Activated CD8-positive, alpha-beta T cell treated with anti-CD3 and anti-CD28 coated beads, Interleukin-2, amount 10 ng/mL, durations not matched to agents 7 days and 5 days (primary cell): ENCODE results near the gene HSPA4. TPM values are rescaled to one million over a fixed set of nuclear protein-coding genes. Genes with fewer than 3 reads are reported as not detected.

Experiments used
- ATAC-seq: fragments of 150-1000 bp; cut with Tn5 transposase; one replicate; pipeline ENCODE4 v1.10.0; 2021; ENCODE audit warnings: moderate library complexity
- CTCF ChIA-PET: fragments of 350-600 bp; sonication (Branson Sonifier 250); formaldehyde crosslinking; loops from one replicate; lab custom pipeline; 2021; ENCODE audit warnings: antibody characterized with exemption; lab: Charles Lee
- POLR2A ChIA-PET: fragments of 350-600 bp; sonication (Branson Sonifier 250); formaldehyde crosslinking; loops from one replicate; lab custom pipeline; 2021; ENCODE audit warnings: antibody characterized with exemption; lab: Charles Lee
- DNase-seq: peaks from one replicate; pipeline ENCODE4 v3.0.0-alpha.2; 2020
- H3K27ac Mint-ChIP-seq: one replicate; pipeline ENCODE4 v1.8.0; 2021; ENCODE audit warnings: mild to moderate bottlenecking, mixed read lengths
- H3K27me3 Mint-ChIP-seq: one replicate; pipeline ENCODE4 v1.8.0; 2021; ENCODE audit warnings: low read depth, mixed read lengths
- H3K36me3 Mint-ChIP-seq: one replicate; pipeline ENCODE4 v1.8.0; 2021; ENCODE audit warnings: low read depth, mixed read lengths
- H3K4me1 Mint-ChIP-seq: one replicate; pipeline ENCODE4 v1.8.0; 2021; ENCODE audit warnings: low read depth, mixed read lengths
- H3K4me3 Mint-ChIP-seq: one replicate; pipeline ENCODE4 v1.8.0; 2021; ENCODE audit warnings: mild to moderate bottlenecking, mixed read lengths
- H3K9me3 Mint-ChIP-seq: one replicate; pipeline ENCODE4 v1.8.0; 2022; ENCODE audit warnings: mixed read lengths; ENCODE audit not compliant: insufficient read depth
- total RNA-seq, 2 experiments: library from RNA; stranded (reverse); gene quantifications; one replicate each; pipeline ENCODE4 v1.2.3, GENCODE V29; 2021

HSPA4 gene
- total RNA-seq, 2 experiments from 2014 or later: 106 to 108 TPM

- DNase-seq (no peak), ATAC-seq (no peak)
- H3K27me3 Mint-ChIP-seq: no peaks in the 10 kb centered on the region
- POLR2A ChIA-PET: no interaction called here
- H3K9me3 Mint-ChIP-seq: no peaks in the 10 kb centered on the region
- no peaks in the 10 kb centered on the region for H3K36me3 Mint-ChIP-seq
- CTCF ChIA-PET: no interaction called here
- no peaks in the 10 kb centered on the region for H3K4me1 Mint-ChIP-seq
- no peak overlapping the region for H3K27ac Mint-ChIP-seq
- no peak overlapping the region for H3K4me3 Mint-ChIP-seq
Measured at GRCh38 chr5:133117166-133117911, 65.5 kb downstream of the HSPA4 start.

- Mint-ChIP-seq H3K27me3 (no peaks in the 10 kb centered on the region), H3K4me3 (no peak overlapping the region), H3K36me3 (no peaks in the 10 kb centered on the region), H3K4me1 (no peaks in the 10 kb centered on the region), H3K27ac (no peak overlapping the region), H3K9me3 (no peaks in the 10 kb centered on the region)
- ATAC-seq (no peak), DNase-seq (no peak)
- CTCF ChIA-PET: interaction anchor here (1.3 kb wide), 1 partner anchor 14 kb away, joined by 3 read pairs; no protein-coding TSS in a partner anchor
- POLR2A ChIA-PET: no interaction called here
Measured at GRCh38 chr5:133117912-133118445, 66.2 kb downstream of the HSPA4 start.

- no peak for ATAC-seq
- Mint-ChIP-seq H3K9me3 (no peaks in the 10 kb centered on the region), H3K27ac (no peak overlapping the region), H3K36me3 (no peaks in the 10 kb centered on the region), H3K4me3 (no peak overlapping the region), H3K4me1 (no peaks in the 10 kb centered on the region), H3K27me3 (no peaks in the 10 kb centered on the region)
- POLR2A ChIA-PET: no interaction called here
- CTCF ChIA-PET: interaction anchor here (1.3 kb wide), 1 partner anchor 15 kb away, joined by 3 read pairs; no protein-coding TSS in a partner anchor
- DNase-seq: no peak
Measured at GRCh38 chr5:133118741-133119140, 66.9 kb downstream of the HSPA4 start.

- ChIA-PET CTCF (interaction anchor here (1.3 kb wide), 1 partner anchor 15 kb away, joined by 3 read pairs; no protein-coding TSS in a partner anchor), POLR2A (no interaction called here)
- DNase-seq (no peak), ATAC-seq (no peak)
- no peak overlapping the region for H3K27ac Mint-ChIP-seq
- no peaks in the 10 kb centered on the region for H3K36me3 Mint-ChIP-seq
- no peaks in the 10 kb centered on the region for H3K27me3 Mint-ChIP-seq
- H3K4me3 Mint-ChIP-seq: no peak overlapping the region
- no peaks in the 10 kb centered on the region for H3K4me1 Mint-ChIP-seq
- H3K9me3 Mint-ChIP-seq: no peaks in the 10 kb centered on the region
Measured at GRCh38 chr5:133119233-133119711, 67.5 kb downstream of the HSPA4 start.

GRCh38 chr5:133120156-133120750, 68.4 kb downstream of the HSPA4 start:
- POLR2A ChIA-PET: no interaction called here
- Mint-ChIP-seq H3K27ac (no peak overlapping the region), H3K36me3 (no peaks in the 10 kb centered on the region), H3K27me3 (no peaks in the 10 kb centered on the region), H3K9me3 (no peaks in the 10 kb centered on the region), H3K4me1 (no peaks in the 10 kb centered on the region), H3K4me3 (no peak overlapping the region)
- DNase-seq (no peak), ATAC-seq (no peak)
- CTCF ChIA-PET: interaction anchor here (1.4 kb wide), 1 partner anchor 9 kb away, joined by 4 read pairs; no protein-coding TSS in a partner anchor

GRCh38 chr5:133121080-133121479, 69.3 kb downstream of the HSPA4 start:
- Mint-ChIP-seq H3K9me3 (no peaks in the 10 kb centered on the region), H3K36me3 (no peaks in the 10 kb centered on the region), H3K27me3 (no peaks in the 10 kb centered on the region), H3K27ac (no peak overlapping the region), H3K4me3 (no peak overlapping the region), H3K4me1 (no peaks in the 10 kb centered on the region)
- ATAC-seq: no peak
- no peak for DNase-seq
- POLR2A ChIA-PET: no interaction called here
- CTCF ChIA-PET: interaction anchor here (1.4 kb wide), 1 partner anchor 10 kb away, joined by 4 read pairs; no protein-coding TSS in a partner anchor

GRCh38 chr5:133121611-133122150, 69.9 kb downstream of the HSPA4 start:
- ChIA-PET POLR2A (no interaction called here), CTCF (no interaction called here)
- no peaks in the 10 kb centered on the region for H3K36me3 Mint-ChIP-seq
- H3K9me3 Mint-ChIP-seq: no peaks in the 10 kb centered on the region
- no peak overlapping the region for H3K4me3 Mint-ChIP-seq
- DNase-seq: no peak
- no peaks in the 10 kb centered on the region for H3K4me1 Mint-ChIP-seq
- no peak for ATAC-seq
- no peaks in the 10 kb centered on the region for H3K27me3 Mint-ChIP-seq
- no peak overlapping the region for H3K27ac Mint-ChIP-seq

- CTCF ChIA-PET: interaction anchor here (2.3 kb wide), 1 partner anchor 12 kb away, joined by 6 read pairs; no protein-coding TSS in a partner anchor
- DNase-seq (no peak), ATAC-seq (no peak)
- Mint-ChIP-seq H3K4me3 (no peak overlapping the region), H3K27ac (no peak overlapping the region), H3K27me3 (no peaks in the 10 kb centered on the region), H3K4me1 (no peaks in the 10 kb centered on the region), H3K36me3 (no peaks in the 10 kb centered on the region), H3K9me3 (no peaks in the 10 kb centered on the region)
- POLR2A ChIA-PET: no interaction called here
Measured at GRCh38 chr5:133122711-133123110, 70.9 kb downstream of the HSPA4 start.

GRCh38 chr5:133123297-133123696, 71.5 kb downstream of the HSPA4 start:
- H3K4me3 Mint-ChIP-seq: no peak overlapping the region
- no peak for ATAC-seq
- H3K27me3 Mint-ChIP-seq: peaks cover 2% of the 10 kb centered on the region
- H3K9me3 Mint-ChIP-seq: no peaks in the 10 kb centered on the region
- H3K27ac Mint-ChIP-seq: no peak overlapping the region
- no peak for DNase-seq
- H3K36me3 Mint-ChIP-seq: no peaks in the 10 kb centered on the region
- ChIA-PET POLR2A (no interaction called here), CTCF (interaction anchor here (2.3 kb wide), 1 partner anchor 12 kb away, joined by 6 read pairs; no protein-coding TSS in a partner anchor)
- no peaks in the 10 kb centered on the region for H3K4me1 Mint-ChIP-seq

GRCh38 chr5:133124891-133125290, 73.1 kb downstream of the HSPA4 start:
- peaks cover 6% of the 10 kb centered on the region for H3K27me3 Mint-ChIP-seq
- POLR2A ChIA-PET: no interaction called here
- no peak overlapping the region for H3K4me3 Mint-ChIP-seq
- CTCF ChIA-PET: no interaction called here
- H3K36me3 Mint-ChIP-seq: no peaks in the 10 kb centered on the region
- DNase-seq (no peak), ATAC-seq (no peak)
- no peaks in the 10 kb centered on the region for H3K9me3 Mint-ChIP-seq
- H3K27ac Mint-ChIP-seq: no peak overlapping the region
- H3K4me1 Mint-ChIP-seq: no peaks in the 10 kb centered on the region

- no peak overlapping the region for H3K27ac Mint-ChIP-seq
- no peaks in the 10 kb centered on the region for H3K36me3 Mint-ChIP-seq
- H3K4me1 Mint-ChIP-seq: no peaks in the 10 kb centered on the region
- H3K4me3 Mint-ChIP-seq: no peak overlapping the region
- H3K9me3 Mint-ChIP-seq: no peaks in the 10 kb centered on the region
- DNase-seq (no peak), ATAC-seq (no peak)
- POLR2A ChIA-PET: no interaction called here
- CTCF ChIA-PET: no interaction called here
- H3K27me3 Mint-ChIP-seq: peaks cover 9% of the 10 kb centered on the region
Measured at GRCh38 chr5:133128066-133128465, 76.3 kb downstream of the HSPA4 start.
